Activated T-helper 1 cell treated with Interleukin-2 at 50 U/mL for 16 hours (primary cell): Measurements from ENCODE around the gene DRD1.
A peak's percentile ranks its signal among the peaks of the same experiment; 100 is the strongest.

Experiments used
- DNase-seq: peaks from one replicate; pipeline ENCODE4 v3.0.0-alpha.2; 2020; ENCODE audit warnings: low read depth

Gene DRD1

DNA sequence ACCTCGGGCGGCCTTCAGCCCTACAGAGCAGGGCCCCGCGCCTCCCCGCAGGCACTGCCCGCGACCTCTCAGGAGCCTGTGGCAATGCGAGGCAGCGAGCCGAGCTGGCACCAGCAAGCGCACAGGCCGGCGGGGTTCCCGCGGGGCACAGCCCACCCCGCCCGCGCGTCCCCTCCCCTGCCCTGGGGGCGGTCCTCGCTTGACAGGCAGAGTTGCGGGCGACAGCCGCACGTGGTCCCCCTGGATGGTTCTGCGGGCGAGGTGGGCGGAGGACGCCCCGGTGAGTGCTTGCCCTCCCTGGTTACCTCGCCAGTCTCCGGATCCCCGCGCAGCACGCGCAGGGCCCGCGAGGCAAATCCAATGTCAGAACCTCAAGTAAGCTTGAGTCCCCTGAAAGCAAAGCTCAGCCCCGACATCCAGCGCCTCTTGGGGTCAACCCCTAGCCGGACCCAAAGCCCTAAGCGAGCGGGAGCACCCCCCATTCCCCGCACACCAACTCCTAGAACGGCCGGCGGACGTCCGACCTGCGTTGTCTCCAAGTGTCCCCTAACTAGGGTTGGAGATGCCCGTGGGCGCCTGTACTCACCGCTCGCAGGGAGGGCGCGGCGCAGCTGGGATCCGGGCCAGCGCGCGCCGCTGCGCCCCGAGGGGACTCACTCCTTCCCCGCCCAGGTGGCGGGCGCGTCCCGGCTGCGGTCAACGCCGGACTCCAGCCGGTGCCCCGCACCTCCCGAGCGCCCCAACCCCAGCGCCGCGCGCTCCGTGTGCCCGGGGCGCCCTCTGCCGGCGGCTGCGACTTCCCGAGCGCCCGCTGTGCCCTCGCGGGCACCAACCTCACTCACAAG lies at the start of gene DRD1:
Gene DRD1 (minus strand): TSS at position 123 of the 845 bp plus-strand sequence. CDS start 1,083 bp downstream, outside the sequence.
- DNase-seq: peak; percentile 24

DNA sequence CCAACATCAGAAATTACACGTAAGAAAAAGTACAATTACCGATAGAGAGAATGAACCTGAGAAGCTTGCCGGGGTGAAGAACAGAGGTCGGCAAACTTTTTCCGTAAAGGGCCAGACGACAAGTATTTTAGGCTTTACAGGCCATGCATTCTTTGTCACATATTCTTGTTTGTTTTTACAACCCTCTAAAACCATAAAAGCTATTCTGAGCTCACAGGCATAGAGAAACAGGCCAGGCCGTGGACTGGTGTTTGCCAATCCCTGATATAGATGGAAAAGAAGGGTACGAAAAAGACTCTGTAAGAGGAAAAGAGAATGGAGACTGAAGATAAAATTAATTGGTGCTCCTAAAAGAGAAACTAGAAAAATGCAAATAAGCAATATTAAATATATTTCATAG lies 49.7 kb upstream of the DRD1 start:
- no peak for DNase-seq

DNA sequence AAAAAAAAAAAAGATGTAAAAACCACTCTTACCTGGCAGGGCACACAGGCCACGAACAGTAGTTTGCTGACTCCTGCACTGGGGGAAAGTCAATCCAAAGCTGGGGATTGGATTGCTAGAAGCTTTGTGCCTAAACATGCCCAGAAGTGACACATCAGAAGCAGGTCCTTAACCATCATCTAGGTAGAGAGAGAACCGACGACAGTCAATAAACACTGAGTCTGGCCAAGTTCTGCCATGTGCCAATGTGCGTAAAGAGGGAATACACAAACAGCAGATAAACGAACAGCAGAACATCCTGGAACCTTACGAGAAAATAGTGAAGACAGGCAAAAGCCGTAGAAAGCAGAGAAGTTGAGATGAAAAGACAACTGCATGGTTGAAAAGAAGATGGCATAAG lies 49.3 kb upstream of the DRD1 start:
- DNase-seq: no peak

DNA sequence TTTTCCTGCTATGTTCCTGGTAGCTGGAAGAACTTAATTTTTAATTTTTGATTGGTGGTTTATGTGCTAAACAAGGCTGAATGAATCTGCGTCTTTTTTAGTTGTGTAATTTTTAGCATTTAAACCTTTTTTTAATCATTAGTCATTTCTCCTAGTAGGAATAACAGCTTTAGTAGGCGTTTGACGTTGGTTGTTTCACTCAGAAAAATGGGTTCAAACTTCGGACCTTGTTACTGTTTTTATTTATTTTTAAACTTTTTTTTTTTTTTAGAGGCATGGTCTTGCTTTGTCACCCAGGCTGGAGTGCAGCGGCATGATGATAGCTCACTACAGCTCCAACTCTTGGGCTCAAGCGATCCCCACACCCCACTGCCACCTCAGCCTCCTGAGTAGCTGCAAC lies 47.2 kb upstream of the DRD1 start:
- DNase-seq: no peak

DNA sequence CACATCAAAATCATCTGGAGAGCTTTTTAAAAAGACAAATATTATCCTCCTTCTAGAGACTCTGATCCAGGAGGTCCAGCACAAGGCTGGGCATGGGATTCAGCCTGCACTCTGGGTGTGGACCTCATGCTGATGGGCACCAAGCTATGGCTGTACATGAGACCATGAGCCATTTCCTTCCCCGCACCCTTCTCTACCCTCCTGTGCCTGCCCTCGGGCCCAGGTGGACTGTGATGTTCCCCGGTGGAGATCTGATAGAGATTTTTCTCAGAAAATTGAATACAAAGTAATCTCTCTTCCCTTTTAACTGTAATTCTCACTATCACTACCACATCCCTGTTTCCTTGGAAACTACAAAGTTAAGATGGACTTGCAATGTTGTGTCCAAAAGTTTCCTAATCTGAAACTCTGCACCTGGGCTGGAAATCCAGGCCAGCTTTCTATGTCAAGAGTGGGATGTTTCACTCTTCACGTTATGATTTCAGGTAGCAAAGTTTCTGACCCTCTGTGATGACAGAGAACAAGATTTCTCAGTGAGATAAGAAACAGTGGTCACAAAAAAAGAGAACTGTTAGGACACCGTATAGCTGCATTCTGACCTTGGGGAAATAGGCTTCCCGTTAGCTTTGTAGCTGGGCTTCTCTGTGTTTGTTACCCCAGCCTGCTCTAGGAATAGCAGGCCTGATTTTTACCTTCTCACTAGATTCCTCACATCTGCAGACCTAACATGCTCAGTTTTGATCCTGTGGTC lies 45.9 kb upstream of the DRD1 start:
- DNase-seq: no peak

DNA sequence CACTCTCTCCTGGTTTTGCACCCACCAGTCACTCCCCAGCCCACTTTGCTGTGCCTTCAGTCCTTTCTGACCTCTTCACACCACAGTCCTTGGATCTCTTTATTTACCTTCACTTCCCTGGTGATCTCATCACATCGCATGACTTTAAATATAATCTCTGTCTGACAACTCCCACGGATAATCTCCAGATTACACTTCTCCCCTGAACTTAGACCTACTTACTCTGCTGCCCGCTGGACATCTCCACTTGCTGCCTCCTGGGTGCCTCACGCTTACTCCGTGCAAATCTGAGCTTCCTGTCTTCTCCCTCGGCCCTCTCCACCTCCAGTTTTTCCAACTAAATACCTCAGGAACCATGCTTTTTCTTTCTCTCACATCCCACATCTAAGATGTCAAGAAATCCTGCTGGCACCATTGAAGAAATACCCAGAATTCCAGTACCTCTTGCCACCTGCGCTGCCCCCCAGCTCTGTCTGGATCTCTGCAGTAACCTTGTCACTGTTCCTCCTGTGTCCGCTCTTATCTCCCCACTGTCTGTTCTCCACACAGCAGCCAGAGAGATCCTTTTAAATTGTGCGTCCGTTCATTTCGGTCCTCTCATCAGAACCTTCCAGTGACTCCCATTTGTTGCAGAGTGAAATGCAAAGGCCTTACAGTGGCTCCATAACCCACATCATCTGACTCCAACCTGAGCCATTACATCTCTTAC lies 43.7 kb upstream of the DRD1 start:
- no peak for DNase-seq

GRCh38 chr5:175485631-175486030 lies 41.6 kb upstream of the DRD1 start:
- DNase-seq: no peak

- no peak for DNase-seq
Measured at GRCh38 chr5:175484829-175485228, 40.8 kb upstream of the DRD1 start.

DNA sequence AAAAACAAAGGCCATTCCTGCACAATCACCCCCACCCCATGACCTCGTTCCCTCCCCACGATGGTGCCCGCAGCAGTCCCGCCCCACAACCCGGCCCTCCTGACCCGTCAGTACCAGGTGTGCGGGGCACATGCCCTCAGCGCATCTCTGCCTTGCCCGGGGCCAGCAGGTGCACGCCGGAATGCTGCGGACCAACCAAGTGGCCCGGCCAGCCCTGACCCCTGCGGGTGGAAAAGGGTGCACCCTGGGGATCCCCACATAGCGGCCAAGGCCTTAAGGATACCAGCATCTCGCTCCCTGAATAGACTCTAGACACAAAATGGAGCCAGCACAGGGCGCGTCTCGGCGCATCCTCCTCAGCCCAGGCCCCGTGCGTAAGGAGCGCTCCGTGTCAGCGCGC lies 40.3 kb upstream of the DRD1 start:
- no peak for DNase-seq

GRCh38 chr5:175483337-175483736 lies 39.4 kb upstream of the DRD1 start:
- no peak for DNase-seq

DNA sequence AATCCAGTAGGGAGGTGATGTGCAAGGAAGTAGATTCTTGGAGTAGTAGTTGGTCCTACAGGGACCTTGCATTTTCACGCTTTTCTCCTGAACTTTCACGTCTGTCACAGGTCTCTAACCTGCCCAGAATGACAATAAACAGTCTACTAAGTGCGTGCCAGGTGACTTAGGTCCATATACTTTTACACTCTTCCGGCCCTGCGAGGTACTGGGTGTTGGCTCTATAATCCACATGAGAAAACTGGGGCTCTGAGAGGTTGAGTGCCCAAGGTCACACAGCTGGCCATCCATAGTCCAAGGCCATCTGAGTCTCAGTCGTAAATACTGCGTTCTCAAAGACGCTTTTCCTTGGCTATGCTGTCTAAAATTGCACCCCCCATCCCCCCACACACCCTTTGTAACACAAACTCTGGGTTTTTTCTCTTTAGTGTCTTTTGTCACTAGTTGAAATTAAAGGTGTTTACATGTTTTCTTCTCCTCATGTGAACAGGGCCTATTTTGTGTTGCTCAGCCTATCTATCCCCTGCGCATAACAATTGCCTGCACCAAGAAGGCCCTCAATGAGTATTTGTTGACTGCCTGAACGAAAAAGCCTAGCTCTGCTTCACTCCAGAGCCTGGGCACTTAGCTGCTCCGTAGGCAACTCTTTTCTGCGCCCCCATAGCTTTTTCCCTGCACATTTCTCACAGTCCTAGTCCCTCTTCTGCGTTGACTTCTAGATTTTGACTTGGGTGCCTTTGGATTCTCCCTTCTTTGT lies 35.3 kb upstream of the DRD1 start:
- no peak for DNase-seq

DNA sequence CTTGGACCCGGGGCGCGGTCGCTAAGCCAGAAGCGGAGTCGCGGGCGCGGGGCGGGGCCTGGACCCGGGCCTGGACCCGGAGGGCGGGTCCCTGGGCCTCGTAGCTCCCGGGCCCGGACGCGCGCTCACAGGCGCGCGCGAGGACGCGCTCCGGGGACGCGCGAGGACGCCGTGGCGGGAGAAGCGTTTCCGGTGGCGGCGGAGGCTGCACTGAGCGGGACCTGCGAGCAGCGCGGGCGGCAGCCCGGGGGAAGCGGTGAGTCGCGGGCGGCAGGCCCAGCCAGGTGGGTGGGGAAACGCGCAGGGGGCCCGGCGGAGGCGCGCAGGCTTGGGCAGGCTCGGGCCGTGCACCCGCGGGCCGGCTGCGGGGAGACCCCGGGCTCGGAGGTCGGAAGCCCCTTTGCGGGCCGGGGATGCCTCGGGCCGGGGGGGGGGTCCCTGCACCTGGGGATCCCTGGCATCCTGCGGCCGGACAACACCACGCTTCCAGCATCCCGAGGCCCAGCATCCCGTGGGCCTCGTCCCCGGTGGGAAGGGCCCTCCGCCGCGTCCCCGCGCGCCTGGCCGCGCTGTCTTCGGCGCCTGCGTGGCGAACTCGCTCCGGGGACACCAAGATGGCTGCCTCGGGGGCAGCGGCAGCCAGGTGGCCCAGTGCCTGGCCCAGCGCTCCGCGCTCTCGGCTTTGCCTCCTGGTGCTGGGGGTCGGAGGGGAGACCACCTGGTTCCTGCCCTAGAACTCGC lies 34.6 kb upstream of the DRD1 start, which contains the start of gene SFXN1:
Gene SFXN1 (plus strand): TSS at position 177 of the 741 bp plus-strand sequence. CDS start 13,544 bp downstream, outside the sequence.
- DNase-seq: peak; percentile 72

GRCh38 chr5:175478008-175478383 lies 34.0 kb upstream of the DRD1 start:
- DNase-seq: no peak

DNA sequence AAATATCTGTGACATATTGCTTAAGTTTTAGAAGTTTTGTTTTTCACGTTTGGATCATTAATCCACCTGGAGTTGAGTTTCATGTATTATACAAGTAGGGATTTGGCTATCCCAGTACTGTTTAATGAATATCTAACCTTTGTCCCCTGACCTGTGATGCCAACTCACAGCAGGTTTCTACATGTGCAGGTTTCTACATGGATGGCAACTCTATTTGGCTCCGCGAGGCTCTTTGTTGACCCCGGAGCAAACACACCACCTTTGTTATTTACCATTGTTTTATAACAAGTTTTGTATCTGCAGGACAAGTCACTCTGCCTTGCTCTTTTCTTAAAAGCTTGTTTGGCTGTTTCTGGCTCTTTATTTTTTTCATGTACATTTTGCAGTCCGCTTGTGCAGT lies 33.5 kb upstream of the DRD1 start:
- no peak for DNase-seq

GRCh38 chr5:175475248-175475647 lies 31.3 kb upstream of the DRD1 start:
- DNase-seq: no peak

GRCh38 chr5:175472378-175472777 lies 28.4 kb upstream of the DRD1 start:
- no peak for DNase-seq

DNA sequence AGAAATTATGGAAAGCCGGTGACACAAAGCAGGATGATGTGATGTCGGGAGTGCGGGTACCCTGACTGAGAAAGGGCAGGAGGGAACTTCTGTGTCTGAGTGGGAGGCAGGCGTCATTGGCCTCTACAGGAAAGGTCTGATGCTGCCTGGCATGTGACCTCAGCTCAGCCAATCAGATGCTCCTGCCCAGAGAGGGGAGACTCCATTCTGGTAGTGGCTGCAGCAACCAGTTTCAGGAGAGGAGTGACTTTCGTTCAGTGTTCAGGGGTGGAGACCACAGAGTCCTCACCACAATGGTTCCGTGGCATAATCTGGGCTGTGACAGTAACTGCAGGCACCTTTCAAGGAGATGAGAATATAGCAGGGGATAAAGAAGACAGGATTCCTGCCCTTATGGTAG lies 27.6 kb upstream of the DRD1 start:
- no peak for DNase-seq

DNA sequence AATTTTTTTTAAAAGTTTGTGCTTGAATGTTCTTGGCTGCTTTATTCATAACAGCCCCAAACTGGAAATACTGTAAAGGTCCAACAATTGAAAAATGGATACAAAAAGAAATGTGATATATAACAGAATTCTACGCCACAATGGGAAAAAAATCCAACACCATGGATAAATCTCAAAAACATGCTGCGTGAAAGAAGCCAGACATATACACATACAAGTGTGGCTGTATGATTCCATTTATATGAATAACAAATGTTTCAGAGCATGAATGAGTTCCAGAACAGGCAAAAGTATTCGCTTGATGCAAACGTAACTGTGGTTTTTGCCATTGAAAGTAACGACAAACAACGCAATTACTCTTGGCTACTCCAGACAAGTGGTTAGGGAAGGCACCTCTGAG lies 27.2 kb upstream of the DRD1 start:
- no peak for DNase-seq

- no peak for DNase-seq
Measured at GRCh38 chr5:175470781-175471180, 26.8 kb upstream of the DRD1 start.

DNA sequence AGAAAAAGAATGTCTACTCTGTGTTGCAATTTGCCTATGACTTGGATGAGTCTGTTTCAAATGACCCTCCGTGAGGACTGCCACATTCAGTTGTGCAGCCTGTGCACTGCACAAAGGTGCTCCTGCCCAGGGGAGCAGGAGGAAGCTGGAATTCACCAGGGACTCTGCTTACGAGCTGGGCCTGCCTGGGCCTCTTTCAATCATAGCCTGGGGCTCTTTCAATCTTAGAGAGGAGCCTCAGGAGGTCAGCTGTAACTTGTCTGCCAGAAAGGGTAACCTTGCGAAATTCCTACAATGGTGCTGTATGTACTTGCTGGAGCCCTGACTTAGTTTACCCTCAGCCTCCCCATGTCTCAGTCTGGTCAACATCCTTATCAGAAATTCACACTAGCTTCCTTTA lies 25.9 kb upstream of the DRD1 start:
- DNase-seq: no peak

- DNase-seq: no peak
Measured at GRCh38 chr5:175468892-175469291, 24.9 kb upstream of the DRD1 start.
